Esophagus squamous epithelium (tissue), 5 donors: Measurements from ENCODE around the gene CDC6. TPM values are rescaled to one million over a fixed set of nuclear protein-coding genes. Genes with fewer than 3 reads are reported as not detected.

Source experiments
- DNase-seq: peaks from one replicate; lab custom pipeline; 2025; lab: John Stamatoyannopoulos, UW
- H3K27ac ChIP-seq, 4 donors: fragments of 200-600 bp; sonication (generic); one replicate each; pipeline ENCODE4 v1.5.1; 2016 to 2019; ENCODE audit warnings: mild to moderate bottlenecking in 1 of 4
- H3K27me3 ChIP-seq, 4 donors: fragments of 200-600 bp; sonication (generic); 1 replicate in 3 of 4; 2 replicates in 1 of 4; pipeline versions ENCODE4 v1.5.1 to v1.6.0; 2017 to 2021; ENCODE audit warnings: antibody characterized with exemption in 1 of 4
- H3K36me3 ChIP-seq, 3 donors: fragments of 200-600 bp; sonication (generic); one replicate each; pipeline ENCODE4 v1.5.1; 2016 to 2019
- H3K4me1 ChIP-seq, 3 donors: fragments of 200-600 bp; sonication (generic); one replicate each; pipeline ENCODE4 v1.5.1; 2017 to 2019
- H3K4me3 ChIP-seq, 4 donors: fragments of 200-600 bp; sonication (generic); 1 replicate in 3 of 4; 2 replicates in 1 of 4; pipeline ENCODE4 v1.5.1; 2016 to 2019; ENCODE audit warnings: mild to moderate bottlenecking in 2 of 4, moderate library complexity in 1 of 4
- H3K9me3 ChIP-seq, 3 donors: fragments of 200-600 bp; sonication (generic); one replicate each; pipeline ENCODE4 v1.5.1; 2016 to 2019
- CTCF ChIP-seq, 6 experiments: fragments of 450-650 bp in 4 of 6; fragments of 200-600 bp in 2 of 6; sonication (generic) in 2 of 6; IDR thresholded peaks; one replicate each; pipeline ENCODE4 v1.5.1; 2016 to 2019; ENCODE audit warnings: antibody characterized with exemption in 6 of 6, mild to moderate bottlenecking in 4 of 6, moderate library complexity in 4 of 6
- POLR2A ChIP-seq, 4 donors: fragments of 450-650 bp; IDR thresholded peaks; one replicate each; pipeline ENCODE4 v1.6.1; 2017; ENCODE audit warnings: antibody characterized with exemption in 4 of 4, mild to moderate bottlenecking in 4 of 4, moderate library complexity in 3 of 4
- WGBS, 2 donors: methylation state at CpG; one replicate each; pipeline ENCODE4 v1.1.5; 2018; 5-methylcytosine and 5-hydroxymethylcytosine counted together
- intact Hi-C: fragments of 100-400 bp; cut with DNase I; formaldehyde crosslinking; loops from one replicate; pipeline ENCODE4 v1.15.0; 2022
- total RNA-seq, 4 donors: library from RNA; depleted of rRNA; stranded (reverse); fragments of >200 nt; gene quantifications; one replicate each; pipeline ENCODE4 v1.1.0, GENCODE V29; 2016
- donor health status: DM: yes; HTN: yes; CAD: no.

The CDC6 gene
- total RNA-seq, 4 donors from 2014 or later = 2.9 to 17.8 (median 9.8) TPM

DNA sequence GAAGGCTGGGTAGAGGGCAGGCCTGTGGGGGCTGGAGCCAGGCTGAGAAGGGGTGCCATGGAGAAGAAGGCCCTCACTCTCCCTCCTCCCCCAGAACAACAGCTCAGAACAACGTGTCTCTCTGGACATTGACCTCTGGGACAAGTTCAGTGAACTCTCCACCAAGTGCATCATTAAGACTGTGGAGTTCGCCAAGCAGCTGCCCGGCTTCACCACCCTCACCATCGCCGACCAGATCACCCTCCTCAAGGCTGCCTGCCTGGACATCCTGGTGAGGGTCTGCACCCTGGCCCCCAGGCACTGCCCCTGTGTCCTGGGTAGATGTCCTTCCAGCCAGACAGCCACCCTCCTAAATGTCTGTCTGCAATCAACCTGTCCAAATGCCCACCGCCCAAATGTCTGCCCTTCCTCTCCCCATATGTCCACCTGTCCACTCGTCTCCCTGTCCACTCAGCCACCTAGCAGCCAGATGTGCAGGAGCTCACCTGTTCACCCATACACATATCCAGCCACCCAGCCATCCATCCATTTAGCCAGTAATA, 64.6 kb downstream of the CDC6 start:
- Histone ChIP-seq H3K27me3 (no peaks in the 10 kb centered on the region), H3K27ac (no peak overlapping the region), H3K4me3 (no peak overlapping the region), H3K9me3 (no peaks in the 10 kb centered on the region), H3K4me1 (peaks cover 36 to 79% (median 38%) of the 10 kb centered on the region in 3 donors), H3K36me3 (peaks cover 11 to 58% (median 18%) of the 10 kb centered on the region in 3 donors)
- no peak for DNase-seq
- intact Hi-C loops = loop anchor here (10.0 kb wide), 1 partner anchor 158 kb away; no protein-coding TSS in a partner anchor
- WGBS, 2 donors = 78 to 83% methylated on average over 6 to 7 of the region's 7 CpGs
- TF ChIP-seq POLR2A (IDR thresholded peaks at IDR 0.05) (no peak), CTCF (IDR thresholded peaks at IDR 0.05) (no peak)

DNA sequence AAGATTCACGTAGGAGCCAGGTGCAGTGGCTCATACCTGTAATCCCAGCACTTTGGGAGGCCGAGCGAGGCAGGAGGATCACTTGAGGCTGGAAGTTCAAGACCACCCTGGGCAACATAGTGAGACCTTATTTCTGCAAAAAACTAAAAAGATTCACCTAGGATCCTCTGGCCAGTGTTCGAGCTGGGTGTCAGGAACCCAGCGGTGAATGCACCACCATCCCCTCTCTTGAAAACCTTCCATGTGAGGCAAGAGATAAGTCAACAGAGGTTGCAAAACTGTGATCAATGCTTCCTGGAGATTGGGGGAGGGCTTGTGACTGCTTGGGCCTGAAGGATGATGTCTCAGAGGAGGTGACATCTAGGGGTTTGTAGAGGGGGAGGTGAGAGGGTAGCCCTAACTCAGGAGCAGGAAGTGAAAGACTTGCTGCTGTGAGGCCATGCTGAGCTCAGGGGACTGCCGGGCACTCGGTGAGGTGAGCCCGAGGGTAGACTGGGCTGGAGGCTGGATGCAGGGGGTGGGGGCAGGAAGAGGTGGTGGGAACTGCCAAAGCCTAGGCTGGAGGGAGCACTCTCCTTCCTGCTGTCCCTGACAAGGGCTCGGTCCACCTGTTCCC, 65.2 kb downstream of the CDC6 start:
- peaks cover 30 to 73% (median 32%) of the 10 kb centered on the region in 3 donors for H3K4me1 ChIP-seq
- H3K27ac ChIP-seq = no peak overlapping the region
- no peaks in the 10 kb centered on the region for H3K27me3 ChIP-seq
- no peaks in the 10 kb centered on the region for H3K9me3 ChIP-seq
- no peak overlapping the region for H3K4me3 ChIP-seq
- TF ChIP-seq CTCF (IDR thresholded peaks at IDR 0.05) (no peak), POLR2A (IDR thresholded peaks at IDR 0.05) (no peak)
- H3K36me3 ChIP-seq = peaks cover 11 to 58% (median 18%) of the 10 kb centered on the region in 3 donors
- intact Hi-C loops = loop anchor here (10.0 kb wide), 1 partner anchor 158 kb away; no protein-coding TSS in a partner anchor
- DNase-seq = no peak
- WGBS, 2 donors = 77 to 84% methylated on average over 5 to 8 of the region's 9 CpGs

Other genes starting within 250 kb of the CDC6 start
- 10 to 100 TPM; 44.2 to 56.1 (median 49.0) TPM for gene MED24, start 233.5 kb upstream of the CDC6 start, total RNA-seq
- gene THRA, start 224.9 kb upstream of the CDC6 start, total RNA-seq = 10 to 100 TPM in 2 of 4 donors, 1 to 10 TPM in 2; 4.2 to 27.1 (median 13.4) TPM
- 10 to 100 TPM in 1 of 4 donors, 1 to 10 TPM in 3; 3.8 to 16.4 (median 5.4) TPM for gene NR1D1, start 187.3 kb upstream of the CDC6 start, total RNA-seq
- 10 to 100 TPM; 41.5 to 59.9 (median 51.5) TPM for gene MSL1, start 165.9 kb upstream of the CDC6 start, total RNA-seq
- 10 to 100 TPM; 23.7 to 62.6 (median 27.8) TPM for gene CASC3, start 147.3 kb upstream of the CDC6 start, total RNA-seq
- gene RAPGEFL1, start 110.4 kb upstream of the CDC6 start, total RNA-seq = 100 to 1,000 TPM in 3 of 4 donors, 10 to 100 TPM in 1; 70.1 to 182 (median 144) TPM
- 10 to 100 TPM in 3 of 4 donors, 1 to 10 TPM in 1; 9.8 to 13.8 (median 11.2) TPM for gene WIPF2, start 68.6 kb upstream of the CDC6 start, total RNA-seq
- 10 to 100 TPM in 2 of 4 donors, 1 to 10 TPM in 2; 6.7 to 14.2 (median 10.8) TPM for gene RARA, start 21.3 kb downstream of the CDC6 start, total RNA-seq
- 1 to 10 TPM in 1 of 4 donors, under 1 TPM in 2, not detected in 1; 0.38 to 1.7 (median 0.47) TPM for gene GJD3, start 76.9 kb downstream of the CDC6 start, total RNA-seq
- gene TOP2A, start 130.0 kb downstream of the CDC6 start, total RNA-seq = 10 to 100 TPM; 24.9 to 87.1 (median 50.6) TPM
- gene IGFBP4, start 155.6 kb downstream of the CDC6 start, total RNA-seq = 100 to 1,000 TPM in 1 of 4 donors, 10 to 100 TPM in 3; 27.1 to 154 (median 73.0) TPM
- 100 to 1,000 TPM in 1 of 4 donors, 10 to 100 TPM in 3; 34.6 to 104 (median 71.1) TPM for gene TNS4, start 213.7 kb downstream of the CDC6 start, total RNA-seq